ENCODE results near the gene BROX.

- TF ChIP-seq CTCF (optimal IDR thresholded peaks at IDR 0.05 in 1 of 3, IDR thresholded peaks at IDR 0.05 in 1 of 3, conservative IDR thresholded peaks at IDR 0.05 in 1 of 3; ENCODE audit: extremely low read depth in 1 of 3, insufficient read depth in 2 of 3, low read length in 3 of 3) (no peak), EZH2 (IDR thresholded peaks at IDR 0.05; ENCODE audit: low read length) (no peak)
These were observed 18.5 kb downstream of the BROX start for GRCh38 chr1:222730866-222731265.

Data from keratinocyte (primary cell).